AG04450 (cell line): Measurements from ENCODE around the gene PRKAG2. TPM values are rescaled to one million over a fixed set of nuclear protein-coding genes. Genes with fewer than 3 reads are reported as not detected.

Experiments
- CTCF ChIA-PET: fragments of 300-600, 350-600 bp; formaldehyde crosslinking; extraction: SDS; loops from one replicate; lab custom pipeline; 2022; ENCODE audit warnings: antibody characterized with exemption, inconsistent platforms; lab: Charles Lee
- POLR2A ChIA-PET: fragments of 350-600 bp; formaldehyde crosslinking; extraction: SDS; loops from one replicate; lab custom pipeline; 2021; ENCODE audit warnings: antibody characterized with exemption, inconsistent platforms; lab: Yijun Ruan, JAX
- DNase-seq: peaks from one replicate; pipeline ENCODE4 v3.0.0-alpha.2; 2011; ENCODE audit warnings: low read depth, low spot score
- H3K27ac ChIP-seq: one replicate; pipeline ENCODE4 v1.5.1; 2012; ENCODE audit warnings: low read depth, low read length, control low read depth
- H3K27me3 ChIP-seq: one replicate; pipeline ENCODE4 v1.6.0; 2012; ENCODE audit warnings: low read length; ENCODE audit not compliant: control insufficient read depth, insufficient read depth
- H3K4me3 ChIP-seq: 2 replicates; pipeline ENCODE4 v1.5.1; 2011; ENCODE audit warnings: mild to moderate bottlenecking, low read depth, low read length, control low read depth
- H3K9me3 ChIP-seq: 2 replicates; pipeline ENCODE4 v1.5.1; 2012; ENCODE audit warnings: low read length; ENCODE audit not compliant: control insufficient read depth, insufficient read depth
- polyA plus RNA-seq: library from polyadenylated mRNA; depleted of rRNA; stranded (reverse); fragments of >200 nt; gene quantifications from 2 replicates; pipeline ENCODE4 v1.2.3, GENCODE V29; 2011
- TF ChIP-seq, protein P1 (sequence below): IDR thresholded peaks from 2 replicates; pipeline ENCODE4 v1.5.1; 2011; ENCODE audit warnings: low read depth, low read length, control low read depth, inconsistent platforms

The PRKAG2 gene
- polyA plus RNA-seq, 1 experiment, result 45.0 TPM

- no peak for DNase-seq
- TF ChIP-seq, protein P1, sequence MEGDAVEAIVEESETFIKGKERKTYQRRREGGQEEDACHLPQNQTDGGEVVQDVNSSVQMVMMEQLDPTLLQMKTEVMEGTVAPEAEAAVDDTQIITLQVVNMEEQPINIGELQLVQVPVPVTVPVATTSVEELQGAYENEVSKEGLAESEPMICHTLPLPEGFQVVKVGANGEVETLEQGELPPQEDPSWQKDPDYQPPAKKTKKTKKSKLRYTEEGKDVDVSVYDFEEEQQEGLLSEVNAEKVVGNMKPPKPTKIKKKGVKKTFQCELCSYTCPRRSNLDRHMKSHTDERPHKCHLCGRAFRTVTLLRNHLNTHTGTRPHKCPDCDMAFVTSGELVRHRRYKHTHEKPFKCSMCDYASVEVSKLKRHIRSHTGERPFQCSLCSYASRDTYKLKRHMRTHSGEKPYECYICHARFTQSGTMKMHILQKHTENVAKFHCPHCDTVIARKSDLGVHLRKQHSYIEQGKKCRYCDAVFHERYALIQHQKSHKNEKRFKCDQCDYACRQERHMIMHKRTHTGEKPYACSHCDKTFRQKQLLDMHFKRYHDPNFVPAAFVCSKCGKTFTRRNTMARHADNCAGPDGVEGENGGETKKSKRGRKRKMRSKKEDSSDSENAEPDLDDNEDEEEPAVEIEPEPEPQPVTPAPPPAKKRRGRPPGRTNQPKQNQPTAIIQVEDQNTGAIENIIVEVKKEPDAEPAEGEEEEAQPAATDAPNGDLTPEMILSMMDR, result no peak
- Histone ChIP-seq H3K4me3 (no peak overlapping the region), H3K27me3 (no peaks in the 10 kb centered on the region), H3K9me3 (no peaks in the 10 kb centered on the region; the same call in 1 of the 2 replicates), H3K27ac (peak overlapping the region; percentile 78)
- CTCF ChIA-PET, result interaction anchor here (0.6 to 1.2 kb wide), 2 partner anchors 16 to 692 kb away, joined by 3 read pairs; no protein-coding TSS in a partner anchor
- POLR2A ChIA-PET, result interaction anchor here (0.8 to 1.0 kb wide), 4 partner anchors 13 to 19 kb away, joined by 3 to 4 read pairs (median 3); no protein-coding TSS in a partner anchor
Observed at GRCh38 chr7:151680810-151681209, 196.1 kb downstream of the PRKAG2 start.

GRCh38 chr7:151679881-151680612 is 196.9 kb downstream of the PRKAG2 start:
- ChIA-PET POLR2A (interaction anchor here (0.8 to 1.0 kb wide), 4 partner anchors 12 to 19 kb away, joined by 3 to 4 read pairs (median 3); no protein-coding TSS in a partner anchor), CTCF (interaction anchor here (0.6 to 1.2 kb wide), 2 partner anchors 17 to 691 kb away, joined by 3 read pairs; no protein-coding TSS in a partner anchor)
- Histone ChIP-seq H3K27ac (peak overlapping the region; percentile 78), H3K9me3 (no peaks in the 10 kb centered on the region; the same call in 1 of the 2 replicates), H3K4me3 (no peak overlapping the region), H3K27me3 (no peaks in the 10 kb centered on the region)
- DNase-seq, result no peak
- TF ChIP-seq, protein P1, result no peak

DNA sequence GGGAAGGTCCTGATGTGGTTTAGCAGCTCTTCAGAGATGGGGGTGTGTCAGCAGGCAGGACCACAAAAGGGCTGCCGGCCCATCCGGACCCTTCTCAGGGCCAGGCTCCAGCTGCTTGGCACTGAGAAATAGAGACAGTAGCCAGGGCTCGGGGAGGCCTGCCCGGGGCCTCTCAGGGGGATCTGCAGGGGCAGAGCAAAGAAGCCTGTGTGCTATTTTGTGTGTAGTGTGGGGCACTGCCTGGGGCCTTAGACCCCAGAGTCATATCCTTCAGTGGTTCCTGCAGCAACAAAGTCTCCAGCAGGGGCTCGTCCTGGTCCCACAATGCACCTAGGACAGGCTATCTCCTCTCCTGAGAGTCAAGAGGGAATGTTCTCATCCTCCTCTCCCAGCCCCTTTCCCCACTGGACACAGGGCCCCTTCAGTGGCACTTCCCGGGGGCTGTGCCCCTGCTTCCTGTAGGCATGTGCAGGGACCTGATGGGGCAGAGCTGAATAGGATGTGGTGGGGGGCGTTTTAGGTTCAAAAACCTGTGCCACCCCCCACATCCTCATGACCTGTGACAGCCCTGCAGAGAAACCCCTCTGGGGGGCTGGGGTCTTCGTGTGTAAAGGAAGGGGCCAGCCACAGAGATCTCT is 197.7 kb downstream of the PRKAG2 start:
- ChIA-PET POLR2A (interaction anchor here (1.1 kb wide), 1 partner anchor 14 kb away, joined by 4 read pairs; no protein-coding TSS in a partner anchor), CTCF (interaction anchor here (0.6 kb wide), 1 partner anchor 25 kb away, joined by 3 read pairs; no protein-coding TSS in a partner anchor)
- H3K4me3 ChIP-seq, result no peak overlapping the region
- no peaks in the 10 kb centered on the region; the same call in 1 of the 2 replicates for H3K9me3 ChIP-seq
- DNase-seq, result no peak
- H3K27ac ChIP-seq, result no peak overlapping the region
- TF ChIP-seq, protein P1, result no peak
- H3K27me3 ChIP-seq, result no peaks in the 10 kb centered on the region

GRCh38 chr7:151678227-151678604 is 198.7 kb downstream of the PRKAG2 start:
- ChIA-PET POLR2A (interaction anchor here (1.1 kb wide), 1 partner anchor 13 kb away, joined by 4 read pairs; no protein-coding TSS in a partner anchor), CTCF (interaction anchor here (0.6 kb wide), 1 partner anchor 26 kb away, joined by 3 read pairs; no protein-coding TSS in a partner anchor)
- TF ChIP-seq, protein P1, result no peak
- DNase-seq, result no peak
- Histone ChIP-seq H3K9me3 (no peaks in the 10 kb centered on the region; the same call in 1 of the 2 replicates), H3K4me3 (no peak overlapping the region), H3K27ac (no peak overlapping the region), H3K27me3 (no peaks in the 10 kb centered on the region)
